ENCODE results near the gene DENND2A. TPM values are rescaled to one million over a fixed set of nuclear protein-coding genes. Genes with fewer than 3 reads are reported as not detected.

The DENND2A gene
- total RNA-seq, 6 experiments from 2014 or later, result 0.50 to 0.99 (median 0.58) TPM

DNA sequence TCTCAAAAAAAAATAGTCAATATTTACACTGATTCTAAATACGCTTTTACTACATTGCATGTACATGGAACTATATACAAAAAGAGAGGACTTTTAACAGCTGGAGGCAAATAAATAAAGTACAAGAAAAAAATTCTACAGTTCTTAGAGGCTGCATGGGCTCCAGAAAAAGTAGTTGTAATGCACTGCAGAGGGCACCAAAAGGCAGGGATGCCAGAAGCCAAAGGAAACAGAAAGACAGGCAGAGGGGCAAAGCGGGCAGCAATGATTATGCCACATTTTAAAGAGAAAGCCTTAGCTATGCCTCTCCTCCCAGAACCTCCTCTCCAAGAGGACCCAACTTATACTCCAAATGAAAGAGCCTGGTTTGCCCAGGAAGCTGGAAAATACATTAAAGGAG is 20.5 kb upstream of the DENND2A start:
- H3K4me1 Mint-ChIP-seq (ENCODE audit: low read depth), result peaks cover 20% of the 10 kb centered on the region
- no peaks in the 10 kb centered on the region for H3K9me3 Mint-ChIP-seq
- H3K27ac Mint-ChIP-seq, result no peak overlapping the region
- H3K36me3 Mint-ChIP-seq (ENCODE audit: low read depth), result no peaks in the 10 kb centered on the region
- H3K27me3 Mint-ChIP-seq (ENCODE audit: insufficient read depth), result peaks cover 26% of the 10 kb centered on the region
- peak overlapping the region; percentile 50 for H3K4me3 Mint-ChIP-seq
- no peak for DNase-seq
- TF ChIP-seq, protein P1, sequence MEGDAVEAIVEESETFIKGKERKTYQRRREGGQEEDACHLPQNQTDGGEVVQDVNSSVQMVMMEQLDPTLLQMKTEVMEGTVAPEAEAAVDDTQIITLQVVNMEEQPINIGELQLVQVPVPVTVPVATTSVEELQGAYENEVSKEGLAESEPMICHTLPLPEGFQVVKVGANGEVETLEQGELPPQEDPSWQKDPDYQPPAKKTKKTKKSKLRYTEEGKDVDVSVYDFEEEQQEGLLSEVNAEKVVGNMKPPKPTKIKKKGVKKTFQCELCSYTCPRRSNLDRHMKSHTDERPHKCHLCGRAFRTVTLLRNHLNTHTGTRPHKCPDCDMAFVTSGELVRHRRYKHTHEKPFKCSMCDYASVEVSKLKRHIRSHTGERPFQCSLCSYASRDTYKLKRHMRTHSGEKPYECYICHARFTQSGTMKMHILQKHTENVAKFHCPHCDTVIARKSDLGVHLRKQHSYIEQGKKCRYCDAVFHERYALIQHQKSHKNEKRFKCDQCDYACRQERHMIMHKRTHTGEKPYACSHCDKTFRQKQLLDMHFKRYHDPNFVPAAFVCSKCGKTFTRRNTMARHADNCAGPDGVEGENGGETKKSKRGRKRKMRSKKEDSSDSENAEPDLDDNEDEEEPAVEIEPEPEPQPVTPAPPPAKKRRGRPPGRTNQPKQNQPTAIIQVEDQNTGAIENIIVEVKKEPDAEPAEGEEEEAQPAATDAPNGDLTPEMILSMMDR (IDR thresholded peaks at IDR 0.05), result peak; percentile 50

DNA sequence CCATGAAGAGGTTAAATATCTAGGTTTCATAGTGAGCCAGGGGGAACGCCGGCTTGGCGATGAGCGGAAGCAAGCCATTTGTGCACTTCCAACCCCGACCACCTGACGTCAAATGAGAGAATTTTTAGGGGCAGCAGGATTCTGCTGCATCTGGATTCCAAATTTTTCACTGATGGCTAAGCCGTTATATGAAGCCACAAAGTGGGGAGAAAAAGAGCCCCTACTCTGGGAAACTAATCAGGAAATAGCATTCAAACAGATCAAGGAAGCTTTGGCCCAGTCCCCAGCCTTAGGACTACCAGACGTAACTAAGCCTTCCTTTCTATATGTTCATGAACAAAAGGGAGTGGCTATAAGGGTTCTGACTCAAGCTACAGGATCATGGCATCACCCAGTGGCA is 19.2 kb upstream of the DENND2A start:
- Mint-ChIP-seq H3K9me3 (no peaks in the 10 kb centered on the region), H3K4me3 (no peak overlapping the region), H3K4me1 (ENCODE audit: low read depth) (peaks cover 26% of the 10 kb centered on the region), H3K27ac (no peak overlapping the region), H3K27me3 (ENCODE audit: insufficient read depth) (peaks cover 17% of the 10 kb centered on the region), H3K36me3 (ENCODE audit: low read depth) (no peaks in the 10 kb centered on the region)
- TF ChIP-seq, protein P1 (IDR thresholded peaks at IDR 0.05), result no peak
- DNase-seq, result peak; percentile 18

DNA sequence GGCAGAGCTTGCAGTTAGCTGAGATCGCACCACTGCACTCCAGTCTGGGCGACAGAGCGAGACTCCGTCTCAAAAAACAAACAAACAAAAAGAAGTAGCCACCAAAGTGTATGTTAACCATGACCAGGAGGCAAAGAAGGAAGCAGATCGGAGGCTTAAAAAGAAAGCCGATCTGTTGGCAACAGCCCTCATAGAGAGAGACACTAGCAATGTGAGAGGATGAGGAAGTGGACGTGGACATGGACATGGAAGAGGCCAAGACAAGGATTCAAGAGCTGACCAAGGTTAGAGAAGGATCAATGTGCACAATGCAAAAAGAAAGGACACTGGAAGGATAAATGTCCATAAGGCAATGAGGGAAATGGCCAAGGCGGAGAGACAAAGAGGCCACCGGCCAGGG is 17.3 kb upstream of the DENND2A start:
- Mint-ChIP-seq H3K36me3 (ENCODE audit: low read depth) (no peaks in the 10 kb centered on the region), H3K9me3 (no peaks in the 10 kb centered on the region), H3K4me1 (ENCODE audit: low read depth) (peaks cover 30% of the 10 kb centered on the region), H3K4me3 (no peak overlapping the region), H3K27me3 (ENCODE audit: insufficient read depth) (peaks cover 16% of the 10 kb centered on the region), H3K27ac (no peak overlapping the region)
- TF ChIP-seq, protein P1 (IDR thresholded peaks at IDR 0.05), result no peak
- no peak for DNase-seq

DNA sequence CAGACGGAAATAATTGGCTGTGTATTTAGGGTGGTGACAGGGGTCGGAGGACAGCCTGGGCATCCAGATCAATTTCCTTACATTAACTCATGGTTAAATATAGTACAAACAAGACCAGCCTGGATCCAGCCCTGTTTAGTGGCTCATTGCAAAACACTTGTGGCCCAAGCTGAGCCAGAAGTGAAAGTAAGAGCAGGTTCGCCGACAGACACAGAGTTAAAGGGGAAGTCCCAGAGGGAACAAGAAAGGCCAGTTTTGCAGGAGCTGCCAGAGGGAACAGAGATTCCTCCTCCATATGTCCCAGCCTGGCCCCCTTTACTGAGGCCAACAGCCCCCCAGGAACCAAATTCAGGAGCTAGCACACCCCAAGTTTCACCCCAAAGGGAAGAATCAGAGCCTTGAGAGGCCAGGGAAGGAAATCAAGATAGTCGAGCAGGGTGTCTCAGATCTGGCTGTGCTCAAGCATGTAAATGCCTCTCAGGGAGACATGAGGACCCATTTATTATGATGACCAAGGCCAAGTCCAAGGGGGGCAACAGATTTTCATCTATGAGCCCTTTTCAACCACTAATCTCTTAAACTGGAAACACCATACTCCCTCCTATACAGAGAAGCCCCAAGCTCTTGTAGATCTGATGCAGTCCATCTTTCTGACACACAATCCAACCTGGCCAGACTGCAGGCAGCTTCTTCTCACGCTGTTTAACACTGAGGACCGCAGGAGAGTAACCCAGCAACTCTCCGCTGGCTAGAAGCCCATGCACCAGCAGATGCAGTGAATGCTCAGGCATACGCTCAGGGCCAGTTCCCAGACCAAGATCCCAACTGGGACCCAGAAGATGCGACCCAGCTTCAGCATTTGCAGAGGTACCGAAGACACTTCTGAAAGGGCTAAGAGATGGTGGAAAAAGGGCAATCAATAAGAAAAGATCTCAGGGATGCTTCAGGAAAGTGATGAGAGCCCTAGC is 16.2 kb upstream of the DENND2A start:
- Mint-ChIP-seq H3K4me1 (ENCODE audit: low read depth) (peaks cover 30% of the 10 kb centered on the region), H3K27me3 (ENCODE audit: insufficient read depth) (peaks cover 15% of the 10 kb centered on the region), H3K27ac (peak overlapping the region; percentile 50; the same call in 1 of the 2 replicates), H3K9me3 (no peaks in the 10 kb centered on the region), H3K36me3 (ENCODE audit: low read depth) (no peaks in the 10 kb centered on the region), H3K4me3 (peak overlapping the region; percentile 84)
- TF ChIP-seq, protein P1 (IDR thresholded peaks at IDR 0.05), result no peak
- peak; percentile 19 for DNase-seq

DNA sequence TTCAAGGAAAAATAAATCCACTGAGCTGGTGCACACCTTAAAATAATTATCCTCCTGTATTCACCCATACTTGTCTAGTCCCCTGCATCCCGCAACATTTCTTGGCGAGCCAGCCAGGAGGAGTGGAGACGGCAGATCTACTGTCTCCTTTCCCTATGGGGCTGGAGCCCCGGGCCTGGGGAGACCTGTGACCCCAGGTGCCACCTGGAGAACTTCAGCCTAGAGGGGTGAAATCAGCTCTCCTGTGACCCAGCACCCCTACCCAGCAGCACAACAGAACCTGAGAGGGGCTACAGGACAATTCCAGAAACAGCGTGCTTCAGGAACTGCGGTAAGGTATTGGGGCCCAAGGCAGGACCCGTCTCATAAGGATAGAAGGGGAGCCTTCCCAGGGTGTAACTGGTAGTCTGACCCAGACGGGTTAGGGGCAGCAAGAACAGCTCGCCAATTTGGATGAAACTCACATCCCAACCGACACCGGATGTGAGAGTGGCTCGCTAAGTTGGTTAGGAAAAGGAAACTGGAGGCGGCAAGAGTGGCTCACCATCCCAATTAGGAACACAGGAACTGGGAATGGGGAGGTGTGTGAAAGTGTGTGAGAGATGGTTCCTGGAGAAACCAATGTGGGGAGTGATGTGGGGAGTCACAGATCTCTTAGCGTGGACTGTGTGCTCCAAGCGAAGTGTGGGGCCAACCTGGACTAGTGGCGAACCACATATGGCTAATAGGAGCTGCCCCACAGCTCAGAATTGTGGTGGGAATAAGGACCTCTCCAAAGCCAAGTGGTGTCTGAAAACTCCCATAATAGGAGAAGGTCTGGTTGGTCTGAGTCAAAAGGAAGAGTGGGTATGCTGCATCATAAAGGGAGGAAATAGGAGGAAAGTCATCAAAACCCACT is 15.1 kb upstream of the DENND2A start:
- H3K4me3 Mint-ChIP-seq, result peak overlapping the region; percentile 84
- H3K27me3 Mint-ChIP-seq (ENCODE audit: insufficient read depth), result peaks cover 12% of the 10 kb centered on the region
- no peak overlapping the region for H3K27ac Mint-ChIP-seq
- H3K4me1 Mint-ChIP-seq (ENCODE audit: low read depth), result peaks cover 30% of the 10 kb centered on the region
- no peaks in the 10 kb centered on the region for H3K36me3 Mint-ChIP-seq (ENCODE audit: low read depth)
- no peak for DNase-seq
- H3K9me3 Mint-ChIP-seq, result no peaks in the 10 kb centered on the region
- TF ChIP-seq, protein P1 (IDR thresholded peaks at IDR 0.05), result no peak

All from HFFc6 (cell line).